ENCODE results near the gene NTM.

DNA sequence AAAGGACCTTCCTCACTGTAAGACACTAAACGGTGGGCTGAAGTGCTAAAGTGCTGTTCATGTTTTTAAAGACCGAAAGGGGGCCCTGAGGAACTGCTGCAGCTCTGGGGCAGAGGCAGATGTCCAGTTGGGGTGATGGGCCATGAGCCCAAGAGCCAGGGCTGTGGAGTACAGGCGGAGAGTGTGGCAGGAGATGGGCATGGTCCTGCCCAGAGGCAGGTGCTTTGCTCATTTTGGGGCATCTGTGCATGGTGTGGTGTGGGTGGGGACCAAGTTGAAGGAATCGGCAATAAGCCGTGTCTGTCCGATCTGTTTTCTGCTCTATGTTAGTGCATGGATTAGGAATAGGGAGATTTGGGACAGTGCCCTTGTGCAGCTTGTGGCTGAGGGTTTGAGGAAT, 258.3 kb downstream of the NTM start:
- TF ChIP-seq POLR2A (IDR thresholded peaks at IDR 0.05) = no peak
- TF ChIP-seq, protein P1, sequence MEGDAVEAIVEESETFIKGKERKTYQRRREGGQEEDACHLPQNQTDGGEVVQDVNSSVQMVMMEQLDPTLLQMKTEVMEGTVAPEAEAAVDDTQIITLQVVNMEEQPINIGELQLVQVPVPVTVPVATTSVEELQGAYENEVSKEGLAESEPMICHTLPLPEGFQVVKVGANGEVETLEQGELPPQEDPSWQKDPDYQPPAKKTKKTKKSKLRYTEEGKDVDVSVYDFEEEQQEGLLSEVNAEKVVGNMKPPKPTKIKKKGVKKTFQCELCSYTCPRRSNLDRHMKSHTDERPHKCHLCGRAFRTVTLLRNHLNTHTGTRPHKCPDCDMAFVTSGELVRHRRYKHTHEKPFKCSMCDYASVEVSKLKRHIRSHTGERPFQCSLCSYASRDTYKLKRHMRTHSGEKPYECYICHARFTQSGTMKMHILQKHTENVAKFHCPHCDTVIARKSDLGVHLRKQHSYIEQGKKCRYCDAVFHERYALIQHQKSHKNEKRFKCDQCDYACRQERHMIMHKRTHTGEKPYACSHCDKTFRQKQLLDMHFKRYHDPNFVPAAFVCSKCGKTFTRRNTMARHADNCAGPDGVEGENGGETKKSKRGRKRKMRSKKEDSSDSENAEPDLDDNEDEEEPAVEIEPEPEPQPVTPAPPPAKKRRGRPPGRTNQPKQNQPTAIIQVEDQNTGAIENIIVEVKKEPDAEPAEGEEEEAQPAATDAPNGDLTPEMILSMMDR (IDR thresholded peaks at IDR 0.05) = no peak
